Measurements from ENCODE around the gene ZNF750. TPM values are rescaled to one million over a fixed set of nuclear protein-coding genes. Genes with fewer than 3 reads are reported as not detected.

Gene ZNF750
- total RNA-seq, result 0.13 TPM
- long read RNA-seq, partial matches to known transcripts, result 0 of 1 reads
- long read RNA-seq, other reads (novel, unspliced or antisense), result 0 of 1 reads

DNA sequence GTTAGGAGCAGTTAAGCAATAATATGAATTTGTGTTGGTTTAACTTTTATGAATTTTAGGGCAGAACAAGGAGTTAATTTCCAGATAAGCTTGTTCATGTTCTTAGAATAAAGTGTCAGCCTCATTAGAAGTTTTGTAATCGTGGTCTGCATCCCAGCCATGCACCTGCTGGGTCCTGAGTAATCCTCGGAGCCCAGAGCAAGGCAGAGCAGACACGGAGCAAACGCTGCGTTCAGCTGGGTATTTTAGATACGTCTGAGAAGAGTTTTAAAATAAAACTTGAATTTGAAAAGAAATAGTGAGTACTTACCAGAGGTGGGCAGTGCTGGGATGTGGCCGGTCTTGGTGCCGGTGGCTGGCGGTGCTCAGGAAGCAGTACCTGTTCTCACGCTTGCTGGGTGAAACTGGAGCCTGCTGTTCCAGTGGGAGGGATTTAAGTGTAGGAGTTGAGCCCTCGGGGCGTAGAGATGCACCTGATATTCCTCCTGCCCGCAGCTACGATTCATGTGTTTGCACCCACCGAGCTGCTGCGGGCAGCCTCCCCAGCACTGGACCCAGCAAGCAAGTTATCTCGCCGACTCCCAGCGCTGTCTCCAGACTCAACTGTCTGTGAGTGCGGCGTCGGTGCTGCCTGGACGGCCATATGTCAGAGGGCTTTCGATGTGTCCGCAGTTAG, at the start of gene ZNF750:
TSS of gene ZNF750 (minus strand) at position 406 of the 676 bp plus-strand sequence. CDS start 7,568 bp downstream, outside the sequence.
- ATAC-seq (ENCODE audit: poor library complexity) (no peak), DNase-seq (no peak)
- intact Hi-C loops (cut with DNase I), result no loop called here

DNA sequence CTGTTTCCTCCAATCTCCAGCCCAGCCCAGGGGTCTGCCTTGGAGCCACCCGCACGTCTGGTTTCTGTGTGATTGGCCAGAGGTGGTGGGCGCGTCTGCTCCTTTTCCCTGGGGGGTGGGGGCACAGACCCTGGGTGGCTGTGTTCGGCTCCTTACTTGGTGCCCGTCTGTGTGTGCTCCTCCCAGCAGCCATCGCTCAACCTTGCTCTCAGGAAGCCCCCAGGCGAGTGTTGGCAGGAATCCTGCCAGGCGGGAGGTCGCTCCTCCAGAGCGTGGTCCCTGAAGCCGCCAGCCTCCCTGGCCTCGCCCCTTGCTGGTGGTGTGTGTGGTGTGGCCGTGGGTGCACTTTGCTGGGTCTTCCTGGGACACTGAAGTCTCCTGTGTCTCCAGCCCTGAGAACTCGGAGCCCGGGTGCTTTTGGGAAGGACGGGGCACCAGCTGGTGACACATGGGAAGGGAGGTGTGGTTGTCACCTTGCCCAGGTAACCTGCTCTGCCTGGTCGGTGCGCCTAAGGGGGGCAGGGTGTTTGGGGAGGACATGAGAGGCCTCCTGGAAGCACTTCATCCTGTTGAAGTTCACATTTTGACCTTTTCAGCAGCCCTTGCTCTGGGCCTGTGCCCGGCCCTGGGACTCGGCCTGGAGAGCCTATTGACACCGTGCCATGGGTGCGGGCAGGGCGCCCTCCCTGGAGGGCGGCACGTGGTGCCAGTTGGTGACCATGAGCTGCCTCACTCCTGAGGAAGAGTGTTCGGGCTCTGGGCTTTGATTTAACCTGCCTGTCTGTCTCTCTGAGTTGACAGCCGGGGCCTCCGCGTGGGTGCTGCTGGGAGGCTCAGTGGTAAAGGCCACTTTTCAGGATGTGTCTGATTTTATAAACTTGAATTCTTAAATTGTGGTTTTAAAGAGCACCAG, 49.0 kb upstream of the ZNF750 start:
- ATAC-seq (ENCODE audit: poor library complexity) (peak; percentile 76), DNase-seq (peak; percentile 82)
- intact Hi-C loops (cut with DNase I), result no loop called here

DNA sequence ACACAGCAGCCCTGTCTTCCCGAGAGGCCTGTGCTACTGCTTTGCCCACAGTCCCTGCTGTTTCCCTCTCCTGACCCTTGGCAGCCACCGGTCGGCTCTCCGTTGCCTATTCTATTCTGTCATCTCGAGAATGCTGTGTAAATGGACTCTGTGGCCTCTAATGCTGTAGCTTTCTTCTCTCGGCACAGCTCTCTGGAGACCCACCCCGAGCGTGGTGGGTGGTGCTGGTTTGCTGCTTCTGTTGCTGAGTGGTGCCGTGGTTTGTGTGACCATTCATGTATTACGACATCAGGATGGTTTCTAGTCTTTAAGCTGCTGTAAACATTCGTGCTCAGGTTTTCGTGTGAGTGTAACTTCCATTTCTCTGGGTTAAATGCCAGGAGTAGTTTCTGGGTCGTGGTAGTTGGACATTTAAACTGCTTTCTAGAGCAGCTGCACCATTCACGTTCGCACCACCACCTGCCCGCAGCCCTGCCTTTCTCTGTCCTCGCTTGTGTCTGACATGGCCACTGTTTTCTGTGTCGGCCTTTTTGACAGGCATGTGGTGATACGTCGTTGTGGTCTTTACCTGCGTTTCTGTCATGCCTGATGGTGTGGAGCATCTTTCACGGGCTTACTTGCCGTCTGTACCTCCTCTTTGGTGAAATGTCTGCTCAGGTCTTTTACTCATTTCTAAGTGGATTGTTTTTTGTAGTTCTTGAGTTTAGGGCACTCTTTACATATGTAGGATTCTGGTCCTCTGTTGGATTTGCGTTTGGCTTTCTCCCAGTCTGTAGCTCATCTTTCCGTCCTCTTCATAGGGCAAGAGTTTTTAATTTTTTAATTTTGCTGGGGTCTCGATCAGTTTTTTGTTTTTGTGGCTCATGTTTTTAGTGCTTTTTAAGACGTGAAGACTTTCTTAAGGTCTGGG, 47.7 kb upstream of the ZNF750 start:
- ATAC-seq (ENCODE audit: poor library complexity) (no peak), DNase-seq (no peak)
- intact Hi-C loops (cut with DNase I), result no loop called here

DNA sequence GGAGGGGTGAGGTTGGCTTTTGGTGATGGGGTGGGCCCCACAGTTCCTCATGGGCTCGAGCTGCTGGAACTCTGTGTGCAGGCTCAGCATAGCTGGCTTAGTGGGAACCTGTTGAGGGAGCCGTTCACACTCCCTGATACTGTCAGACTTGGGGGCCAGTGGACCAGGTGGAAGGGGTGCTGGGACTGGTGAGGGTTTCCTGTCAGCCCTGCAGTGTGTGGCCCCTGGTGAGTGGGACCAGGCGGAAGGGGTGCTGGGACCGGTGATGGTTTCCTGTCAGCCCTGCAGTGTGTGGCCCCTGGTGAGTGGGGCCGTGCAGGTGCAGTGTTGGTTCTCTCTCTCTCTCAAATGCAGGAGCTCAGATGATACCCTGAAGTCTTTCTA, 45.1 kb upstream of the ZNF750 start:
- ATAC-seq (ENCODE audit: poor library complexity) (peak; percentile 2), DNase-seq (no peak)
- intact Hi-C loops (cut with DNase I), result no loop called here

DNA sequence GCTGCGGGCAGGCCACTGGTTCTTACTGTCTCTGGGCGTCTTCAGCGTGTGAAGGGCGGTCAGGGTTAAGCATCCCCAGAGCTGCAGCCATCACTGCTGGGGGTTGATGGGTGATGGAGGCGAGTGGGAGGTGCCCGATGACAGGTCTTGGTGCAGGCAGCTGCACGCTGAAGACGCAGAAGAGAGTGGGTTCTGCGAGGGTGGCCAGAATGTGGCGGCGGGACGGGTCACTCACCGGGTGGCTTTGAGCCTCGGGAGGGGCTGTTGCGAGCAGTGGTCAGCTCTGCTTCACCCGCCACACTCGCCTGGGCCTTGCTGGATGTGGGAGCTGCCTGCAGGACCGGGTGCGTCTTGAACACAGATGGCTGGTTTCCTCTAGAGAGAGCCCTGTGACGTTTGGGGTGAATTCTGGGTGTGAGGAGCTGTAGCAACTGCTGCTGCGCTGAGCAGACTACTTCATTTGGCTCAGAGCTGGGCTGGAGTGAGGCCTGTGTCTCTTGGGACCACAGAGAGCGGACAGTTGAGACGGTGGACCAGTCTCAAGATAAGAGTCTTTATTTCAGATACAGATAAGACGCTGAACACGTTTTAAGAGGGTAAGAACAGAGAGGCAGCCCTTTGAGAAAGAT, 44.6 kb upstream of the ZNF750 start:
- intact Hi-C loops (cut with DNase I), result no loop called here
- peak; percentile 56 for DNase-seq
- ATAC-seq (ENCODE audit: poor library complexity), result peak; percentile 28

DNA sequence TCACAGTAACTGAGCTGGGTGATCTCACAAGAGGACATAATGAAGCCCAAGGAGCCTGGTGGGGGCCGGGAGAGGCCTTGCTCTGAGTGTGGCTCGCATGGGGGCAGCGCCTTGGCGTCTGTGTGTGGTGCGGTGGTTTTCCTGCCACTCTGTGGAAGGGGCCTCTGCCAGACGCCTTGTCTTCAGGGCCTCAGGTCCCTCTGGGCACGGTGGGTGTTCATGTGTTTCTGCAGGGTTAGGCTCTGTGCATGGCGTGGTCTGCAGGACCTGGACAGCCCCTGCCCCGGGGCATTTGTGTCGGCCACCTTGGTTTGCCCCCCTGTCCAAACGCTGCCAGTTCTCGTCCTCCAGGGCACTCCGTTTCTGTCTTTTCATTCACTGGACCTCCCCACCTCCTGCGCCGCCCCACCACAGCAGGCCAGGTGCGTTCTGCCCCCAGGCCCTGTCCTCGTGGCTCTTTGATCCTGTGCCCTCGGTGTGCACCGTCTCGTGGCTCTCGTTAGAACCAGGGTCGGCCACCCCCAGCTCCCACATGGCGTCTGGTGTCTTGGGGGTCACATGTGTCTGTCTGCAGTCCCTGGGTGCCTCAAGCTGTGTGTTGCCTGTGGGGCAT, 43.7 kb upstream of the ZNF750 start:
- no peak for ATAC-seq (ENCODE audit: poor library complexity)
- no peak for DNase-seq
- intact Hi-C loops (cut with DNase I), result no loop called here

DNA sequence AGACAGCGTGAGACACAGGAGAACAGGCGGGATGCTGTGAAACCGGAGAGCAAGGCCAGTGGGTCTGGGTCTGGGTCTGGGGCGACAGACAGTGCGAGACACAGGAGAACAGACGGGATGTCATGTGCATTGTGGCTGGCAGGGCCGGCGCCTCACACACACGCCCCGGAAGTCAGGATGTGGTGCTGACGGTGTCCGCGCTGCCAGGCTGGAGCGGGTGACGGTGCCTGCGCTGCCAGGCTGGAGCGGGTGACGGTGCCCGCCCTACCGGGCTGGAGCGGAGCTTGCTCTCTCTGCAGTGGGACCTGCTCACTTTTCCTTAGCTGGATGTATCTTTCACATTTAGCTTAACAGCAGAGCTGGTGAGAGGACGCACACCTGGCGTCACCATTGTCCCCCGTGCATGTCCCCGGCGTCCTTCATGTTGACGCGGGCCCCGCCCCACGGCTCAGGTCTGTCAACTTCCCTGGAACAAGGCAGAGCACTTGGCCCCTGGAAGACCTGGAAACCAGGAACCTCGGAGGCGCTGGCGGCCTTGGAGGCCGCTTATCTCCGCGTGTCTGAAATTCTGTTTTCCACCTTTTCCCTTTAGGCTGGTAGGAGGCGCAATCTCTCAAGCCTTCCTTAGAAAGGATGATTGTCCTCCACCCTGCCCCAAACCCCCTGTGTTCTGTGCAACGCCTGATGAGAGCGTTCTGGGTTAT, 43.0 kb upstream of the ZNF750 start:
- no peak for DNase-seq
- no peak for ATAC-seq (ENCODE audit: poor library complexity)
- intact Hi-C loops (cut with DNase I), result no loop called here

DNA sequence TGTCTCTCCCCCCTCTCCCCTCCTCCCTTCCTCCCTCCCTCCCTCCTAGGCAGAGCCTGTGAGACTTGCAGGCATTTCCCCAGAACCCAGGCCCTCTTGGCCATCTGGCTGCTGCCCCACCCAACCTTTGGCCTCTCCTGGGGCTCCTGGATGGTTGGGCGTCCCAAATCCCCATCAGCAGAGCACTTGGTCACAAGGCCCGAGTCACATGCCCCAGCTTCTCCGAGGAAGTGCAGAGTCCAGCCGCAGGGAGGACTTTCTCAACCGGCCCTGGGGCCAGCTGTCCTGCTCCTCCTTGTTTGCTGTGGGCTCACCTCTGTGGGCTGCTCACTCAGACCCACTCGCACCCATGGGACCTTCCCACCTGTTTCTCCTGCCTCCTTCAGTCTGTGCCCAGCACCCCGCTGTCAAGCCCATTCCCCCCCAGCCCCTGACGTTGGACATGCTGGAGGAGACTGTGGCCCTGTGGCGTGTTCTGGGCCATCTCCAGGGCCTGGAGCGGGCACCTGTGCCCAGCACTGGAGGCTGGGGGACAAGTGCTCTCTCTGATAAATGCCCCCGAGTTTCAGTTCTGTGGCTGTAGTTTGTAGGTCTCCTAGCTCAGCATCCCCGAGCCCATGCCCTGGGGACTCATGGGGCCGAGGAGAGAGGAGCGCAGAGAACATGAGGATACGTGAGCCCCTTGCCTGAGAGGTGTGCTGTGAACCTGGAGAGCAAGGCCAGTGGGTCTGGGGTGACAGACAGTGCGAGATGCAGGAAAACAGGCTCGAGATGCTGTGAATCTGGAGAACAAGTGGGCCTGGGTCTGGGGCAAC, 42.3 kb upstream of the ZNF750 start:
- intact Hi-C loops (cut with DNase I), result no loop called here
- ATAC-seq (ENCODE audit: poor library complexity), result peak; percentile 48

DNA sequence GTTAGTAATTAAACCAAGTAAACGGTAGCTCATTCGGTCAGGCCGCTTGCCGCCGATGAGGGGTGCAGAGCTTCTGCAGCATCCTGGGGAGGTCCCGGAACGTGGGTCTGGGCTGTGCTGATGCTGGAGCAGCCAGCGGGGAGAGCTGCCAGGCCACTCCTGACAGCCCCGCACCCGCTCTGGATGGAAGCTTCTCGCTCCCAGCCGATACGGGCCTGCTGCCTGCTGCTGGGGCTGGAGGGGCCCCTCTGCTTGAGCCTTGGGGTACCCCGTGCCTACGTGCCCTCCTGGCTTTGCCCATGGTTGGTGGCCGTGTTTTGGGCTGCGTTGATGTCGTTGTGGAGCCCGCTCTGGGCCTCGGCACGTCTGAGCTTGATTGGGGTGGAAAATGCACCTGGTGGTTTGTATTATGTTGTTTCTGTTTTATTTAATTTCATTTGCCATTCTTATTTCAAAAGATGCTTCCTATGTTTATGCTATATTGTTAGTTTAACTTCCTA, 41.6 kb upstream of the ZNF750 start:
- peak; percentile 36 for DNase-seq
- intact Hi-C loops (cut with DNase I), result no loop called here

More for the DNA sequence above, 42.3 kb upstream of the ZNF750 start:
- peak; percentile 76 for DNase-seq

DNA sequence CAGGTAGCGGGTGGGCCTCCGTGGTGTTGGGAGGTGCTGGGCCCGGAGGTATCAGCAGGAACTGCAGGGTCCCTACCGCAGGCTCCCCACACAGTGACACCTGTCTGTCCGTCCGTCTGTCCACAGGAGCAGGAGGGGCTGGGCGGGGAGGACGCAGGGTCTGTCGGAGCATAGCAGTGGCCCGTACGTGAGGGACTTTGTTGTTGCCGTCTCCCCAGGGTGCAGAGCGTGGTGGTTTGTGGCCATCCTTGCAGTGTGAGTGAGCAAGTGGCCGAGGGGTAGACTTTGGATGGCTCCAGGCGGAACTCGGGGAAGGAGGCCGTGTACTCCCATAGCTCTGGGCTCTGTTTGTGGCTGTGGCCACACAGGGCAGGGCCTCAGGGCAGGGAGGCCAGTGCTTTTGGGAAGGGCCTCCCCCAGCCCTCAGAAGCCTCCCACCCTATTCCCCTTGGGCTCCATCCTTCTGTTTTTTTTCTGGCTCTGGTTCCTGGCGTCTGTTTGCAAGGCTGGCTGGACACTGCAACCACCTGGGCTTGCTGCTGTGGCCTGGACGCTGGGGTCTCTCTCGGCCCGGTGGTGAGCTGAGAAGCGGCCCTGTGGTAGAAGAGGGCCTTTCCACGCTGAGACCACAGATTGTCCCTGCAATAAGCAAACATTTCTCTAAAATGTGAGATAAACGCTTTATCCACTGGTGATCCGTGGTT, 41.0 kb upstream of the ZNF750 start:
- ATAC-seq (ENCODE audit: poor library complexity), result no peak
- intact Hi-C loops (cut with DNase I), result no loop called here
- DNase-seq, result peak; percentile 35

More for the DNA sequence above, 41.6 kb upstream of the ZNF750 start:
- no peak for ATAC-seq (ENCODE audit: poor library complexity)

DNA sequence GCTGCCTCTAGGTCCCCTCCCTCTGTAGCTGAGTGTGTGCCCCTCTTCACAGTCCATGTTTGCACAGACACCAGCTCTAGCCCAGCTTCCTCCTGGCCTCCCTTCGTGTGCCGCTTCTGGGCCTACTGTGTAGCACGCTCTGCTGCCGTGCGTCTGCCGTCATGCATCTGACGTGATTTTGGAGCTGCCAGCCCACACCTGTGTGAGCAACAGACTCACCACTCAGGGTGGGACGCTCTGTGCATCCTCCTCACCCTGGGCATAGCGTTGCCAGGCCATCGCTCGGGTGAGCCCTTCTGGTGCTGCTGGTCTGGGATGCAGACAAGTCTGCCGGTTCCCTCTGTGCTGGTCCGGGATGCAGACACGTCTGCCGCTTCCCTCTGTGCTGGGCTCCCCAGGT, 39.4 kb upstream of the ZNF750 start:
- DNase-seq, result peak; percentile 36
- intact Hi-C loops (cut with DNase I), result no loop called here

DNA sequence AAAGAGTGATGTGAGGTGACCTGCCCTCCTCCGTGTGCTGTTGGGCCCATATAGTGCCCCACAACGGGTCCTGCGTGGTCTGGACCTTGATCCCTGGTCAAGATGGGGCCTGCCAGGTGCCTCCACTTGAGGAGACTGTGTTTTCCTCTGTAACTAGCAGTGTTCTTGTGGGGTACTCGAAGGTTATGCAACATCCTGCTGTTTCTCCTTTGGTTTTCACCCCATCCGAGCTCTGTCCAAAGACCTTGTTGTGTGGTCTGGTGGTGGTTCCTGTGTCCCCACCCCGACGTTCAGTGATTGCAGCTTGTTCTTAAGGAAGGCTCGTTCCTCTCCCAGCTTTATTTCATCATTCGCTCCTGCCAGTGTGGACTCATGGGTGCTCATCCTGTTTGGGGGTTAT, 38.7 kb upstream of the ZNF750 start:
- ATAC-seq (ENCODE audit: poor library complexity) (no peak), DNase-seq (peak; percentile 22)
- intact Hi-C loops (cut with DNase I), result no loop called here

More for the DNA sequence above, 39.4 kb upstream of the ZNF750 start:
- no peak for ATAC-seq (ENCODE audit: poor library complexity)

DNA sequence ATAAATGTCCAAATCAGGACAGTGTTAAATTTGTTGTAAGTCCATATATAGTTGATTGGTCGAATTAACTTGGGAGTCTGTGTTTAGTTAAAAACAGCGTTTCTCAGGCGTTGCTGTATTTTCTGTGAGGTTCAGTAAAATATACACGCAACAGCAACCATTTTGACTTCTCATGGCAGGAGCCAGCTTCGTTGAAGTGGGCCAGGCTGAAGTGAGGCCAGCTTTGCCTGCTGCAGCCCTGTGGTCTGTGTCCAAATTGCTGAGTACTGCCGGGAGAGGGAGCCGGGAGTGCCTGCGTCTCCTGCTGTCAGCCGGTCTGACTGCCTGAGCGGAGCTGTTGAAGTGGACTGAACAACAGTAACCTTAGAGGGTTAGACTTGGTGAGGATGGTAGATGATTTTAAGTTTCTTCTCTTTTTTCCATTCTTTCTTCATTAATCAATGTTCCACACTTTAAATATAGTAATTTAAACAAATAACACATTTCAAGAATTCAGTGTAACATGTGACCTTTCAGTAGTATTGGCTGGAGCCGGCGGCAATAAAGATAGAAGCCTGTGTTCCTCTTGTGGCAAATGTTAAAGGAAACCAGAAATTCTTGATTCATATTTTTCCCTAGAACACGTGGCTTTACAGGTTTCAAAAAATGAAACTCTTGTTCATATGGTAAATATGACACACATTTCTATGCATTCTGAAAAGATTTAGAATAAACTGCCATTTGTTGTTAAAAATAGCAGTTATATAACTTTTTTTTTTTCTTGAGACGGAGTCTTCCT, 37.0 kb upstream of the ZNF750 start:
- intact Hi-C loops (cut with DNase I), result no loop called here
- peak; percentile 87 for DNase-seq
- ATAC-seq (ENCODE audit: poor library complexity), result peak; percentile 95

DNA sequence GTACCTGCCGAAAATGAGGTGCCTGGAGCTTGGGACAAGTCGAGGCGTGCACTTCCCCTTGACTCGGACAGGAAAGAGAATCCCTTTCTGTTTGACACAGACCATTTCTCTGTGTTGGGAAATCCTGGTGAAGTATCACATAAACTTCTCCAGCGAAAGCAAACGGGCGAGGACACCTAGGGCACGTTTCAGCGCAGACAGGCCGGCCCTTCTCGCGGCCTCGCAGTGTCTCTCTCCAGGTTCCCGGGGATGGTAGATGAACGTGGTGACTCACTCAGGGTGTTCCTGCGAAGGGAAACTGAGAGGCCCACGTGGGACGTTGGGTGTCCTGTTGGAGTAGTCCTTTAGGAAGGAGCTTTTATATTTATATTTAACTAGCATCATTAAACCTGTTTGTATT, 36.3 kb upstream of the ZNF750 start:
- ATAC-seq (ENCODE audit: poor library complexity), result peak; percentile 16
- intact Hi-C loops (cut with DNase I), result no loop called here
- no peak for DNase-seq

DNA sequence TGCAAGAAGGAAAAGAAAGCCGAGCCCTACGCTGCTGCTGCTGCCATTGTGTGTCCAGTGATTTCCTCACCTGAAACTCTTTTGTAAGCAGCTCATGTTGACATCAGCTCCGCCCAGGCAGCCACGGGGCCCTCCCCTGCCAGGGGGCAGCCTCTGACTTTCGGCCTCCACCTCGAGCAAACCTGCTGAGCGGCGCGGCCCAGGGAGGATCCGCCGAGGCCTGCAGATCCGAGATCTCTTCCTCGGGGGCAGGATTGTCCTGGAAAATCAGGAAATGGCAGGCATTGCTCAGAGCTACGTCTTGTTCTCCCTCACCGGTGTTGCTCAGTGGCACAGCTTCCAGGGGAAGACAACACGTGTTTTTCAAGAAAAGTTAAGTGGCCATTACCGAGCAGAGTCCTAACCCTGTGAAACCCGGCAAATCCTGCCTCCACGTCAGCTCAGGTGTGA, 35.6 kb upstream of the ZNF750 start:
- intact Hi-C loops (cut with DNase I), result no loop called here
- ATAC-seq (ENCODE audit: poor library complexity), result no peak
- no peak for DNase-seq
